Muscle of arm (tissue), 14 donors: Measurements from ENCODE around the gene SLC35B4. TPM values are rescaled to one million over a fixed set of nuclear protein-coding genes. Genes with fewer than 3 reads are reported as not detected.
A peak's percentile ranks its signal among the peaks of the same experiment; 100 is the strongest.

ENCODE experiments used
- DNase-seq: peaks from one replicate; pipeline ENCODE4 v3.0.0-alpha.2; 2013
- long read RNA-seq, 11 donors: transcript quantifications; one replicate each; lab custom pipeline, GENCODE V29; 2026
- polyA plus RNA-seq, 12 donors: library from polyadenylated mRNA; unstranded; fragments of 120-200 nt; gene quantifications; one replicate each; pipeline ENCODE4 v1.2.1, GENCODE V29; 2013; ENCODE audit not compliant: insufficient read length in 12 of 12

Gene SLC35B4
- polyA plus RNA-seq: 10 to 100 TPM in 7 of 12 donors, 1 to 10 TPM in 4, not detected in 1; 8.3 to 19.0 (median 11.5) TPM
- long read RNA-seq, donor 1, full-length matches to known transcripts: 2 of 2 reads
- long read RNA-seq, donor 1, partial matches to known transcripts: 0 of 2 reads
- long read RNA-seq, donor 1, other reads (novel, unspliced or antisense): 0 of 2 reads
- long read RNA-seq, donor 2, full-length matches to known transcripts: 3 of 3 reads
- long read RNA-seq, donor 2, partial matches to known transcripts: 0 of 3 reads
- long read RNA-seq, donor 2, other reads (novel, unspliced or antisense): 0 of 3 reads
- long read RNA-seq, donor 3, full-length matches to known transcripts: 3 of 3 reads
- long read RNA-seq, donor 3, partial matches to known transcripts: 0 of 3 reads
- long read RNA-seq, donor 3, other reads (novel, unspliced or antisense): 0 of 3 reads
- long read RNA-seq, donor 4, full-length matches to known transcripts: 2 of 2 reads
- long read RNA-seq, donor 4, partial matches to known transcripts: 0 of 2 reads
- long read RNA-seq, donor 4, other reads (novel, unspliced or antisense): 0 of 2 reads
- long read RNA-seq, donor 5, full-length matches to known transcripts: 4 of 4 reads
- long read RNA-seq, donor 5, partial matches to known transcripts: 0 of 4 reads
- long read RNA-seq, donor 5, other reads (novel, unspliced or antisense): 0 of 4 reads
- long read RNA-seq, donor 6, full-length matches to known transcripts: 3 of 3 reads
- long read RNA-seq, donor 6, partial matches to known transcripts: 0 of 3 reads
- long read RNA-seq, donor 6, other reads (novel, unspliced or antisense): 0 of 3 reads
- long read RNA-seq, donor 7, full-length matches to known transcripts: 4 of 4 reads
- long read RNA-seq, donor 7, partial matches to known transcripts: 0 of 4 reads
- long read RNA-seq, donor 7, other reads (novel, unspliced or antisense): 0 of 4 reads
- long read RNA-seq, donor 8, full-length matches to known transcripts: 1 of 1 reads
- long read RNA-seq, donor 8, partial matches to known transcripts: 0 of 1 reads
- long read RNA-seq, donor 8, other reads (novel, unspliced or antisense): 0 of 1 reads
- long read RNA-seq, donor 9, full-length matches to known transcripts: 1 of 1 reads
- long read RNA-seq, donor 9, partial matches to known transcripts: 0 of 1 reads
- long read RNA-seq, donor 9, other reads (novel, unspliced or antisense): 0 of 1 reads
- long read RNA-seq, donor 10, full-length matches to known transcripts: 4 of 4 reads
- long read RNA-seq, donor 10, partial matches to known transcripts: 0 of 4 reads
- long read RNA-seq, donor 10, other reads (novel, unspliced or antisense): 0 of 4 reads
- long read RNA-seq, donor 11, full-length matches to known transcripts: 6 of 6 reads
- long read RNA-seq, donor 11, partial matches to known transcripts: 0 of 6 reads
- long read RNA-seq, donor 11, other reads (novel, unspliced or antisense): 0 of 6 reads

DNA sequence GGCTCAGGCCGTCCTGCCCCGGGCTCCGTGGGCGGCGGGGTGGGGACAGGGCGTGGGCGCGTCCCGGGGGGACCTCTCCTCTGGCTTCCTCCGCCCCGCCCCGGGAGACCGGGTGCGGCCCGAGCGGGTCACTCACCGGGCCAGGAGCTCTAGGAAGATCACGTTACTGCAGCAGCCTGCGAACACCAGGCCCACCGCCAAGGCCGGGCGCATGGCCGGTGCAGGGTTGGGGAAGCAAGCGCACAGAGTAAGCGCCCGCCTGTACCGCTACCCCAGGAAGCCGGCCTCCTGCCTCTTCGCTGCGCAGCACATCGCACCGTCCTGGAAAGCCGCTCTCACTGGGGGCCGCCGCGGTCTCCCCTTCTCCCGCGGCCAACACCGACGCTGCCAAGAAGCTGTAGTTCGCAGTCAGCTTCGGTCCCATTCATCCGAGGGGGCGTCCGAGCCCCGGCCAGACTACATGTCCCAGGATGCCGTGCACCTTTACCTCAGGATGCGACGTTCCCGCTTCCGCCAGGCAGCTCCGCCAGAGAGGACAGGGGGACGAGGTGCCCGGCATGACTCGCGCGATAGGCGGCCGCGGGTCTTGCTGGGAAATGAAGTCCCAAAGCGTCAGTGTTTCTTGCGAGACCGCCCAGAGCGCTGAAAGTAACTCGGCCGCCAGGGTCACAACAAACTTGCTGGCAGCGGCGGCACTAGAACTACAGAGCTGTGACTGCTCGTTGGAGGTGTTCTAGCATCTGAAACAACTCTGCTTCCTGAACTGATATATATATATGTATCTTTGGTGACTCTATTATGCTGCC, at the start of gene SLC35B4:
TSS of gene SLC35B4 (minus strand) at position 392 of the 806 bp plus-strand sequence. CDS start at position 213, 179 bp downstream.
- DNase-seq: peak; percentile 97

GRCh38 chr7:134366481-134366880, 49.8 kb upstream of the SLC35B4 start:
- no peak for DNase-seq

DNA sequence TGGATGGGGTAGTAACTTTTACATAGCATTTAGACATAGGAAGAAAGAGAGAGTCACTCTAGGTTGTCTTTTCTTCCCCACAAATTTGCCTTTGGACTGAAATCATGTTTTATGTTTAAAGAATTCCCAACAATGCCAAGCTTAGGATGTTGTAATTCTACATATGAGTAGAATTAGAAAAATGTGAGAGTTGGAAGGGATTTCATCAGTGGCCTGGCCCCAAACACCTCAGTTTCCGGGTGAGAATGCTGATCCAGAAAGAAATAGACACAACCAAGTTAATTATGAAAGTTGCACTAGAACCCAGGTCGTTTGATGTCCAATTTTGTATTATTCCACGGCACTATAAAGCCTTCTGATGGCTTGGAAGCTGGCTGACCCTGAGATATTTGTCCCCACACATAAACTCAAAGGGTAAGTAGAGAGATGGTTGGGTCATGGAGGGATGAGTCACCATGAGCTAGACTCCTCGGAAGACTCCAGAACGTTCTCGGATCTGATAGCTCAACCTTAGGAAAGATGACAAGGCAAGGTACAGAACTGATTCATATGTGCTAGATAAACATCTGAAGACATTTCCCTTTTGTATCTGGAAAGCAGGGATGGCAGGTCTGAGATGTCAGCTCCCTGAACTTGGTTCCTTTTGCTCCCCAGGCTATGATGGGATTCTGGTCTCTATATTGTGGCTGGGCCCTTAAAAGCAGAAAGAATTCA, 48.8 kb upstream of the SLC35B4 start:
- DNase-seq: no peak

DNA sequence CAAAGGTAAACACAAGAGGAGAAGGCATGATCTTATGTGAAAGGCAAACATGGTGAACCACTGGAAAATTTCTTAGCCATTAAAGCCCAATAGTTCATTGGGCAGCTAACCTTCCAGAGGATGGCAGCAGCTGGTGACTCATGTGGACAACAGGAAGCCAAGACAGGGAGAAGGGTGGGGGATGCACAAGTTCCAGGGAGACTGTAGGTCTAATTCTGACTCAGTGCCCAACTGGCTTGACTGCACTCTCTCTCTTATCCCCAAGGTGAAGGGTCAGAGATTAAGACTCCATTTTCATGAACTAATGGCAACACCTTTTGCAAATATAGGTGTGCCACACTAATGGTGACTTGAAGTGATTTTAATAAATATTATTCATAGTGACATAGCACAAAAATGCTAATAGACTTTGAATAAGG, 47.9 kb upstream of the SLC35B4 start:
- no peak for DNase-seq

DNA sequence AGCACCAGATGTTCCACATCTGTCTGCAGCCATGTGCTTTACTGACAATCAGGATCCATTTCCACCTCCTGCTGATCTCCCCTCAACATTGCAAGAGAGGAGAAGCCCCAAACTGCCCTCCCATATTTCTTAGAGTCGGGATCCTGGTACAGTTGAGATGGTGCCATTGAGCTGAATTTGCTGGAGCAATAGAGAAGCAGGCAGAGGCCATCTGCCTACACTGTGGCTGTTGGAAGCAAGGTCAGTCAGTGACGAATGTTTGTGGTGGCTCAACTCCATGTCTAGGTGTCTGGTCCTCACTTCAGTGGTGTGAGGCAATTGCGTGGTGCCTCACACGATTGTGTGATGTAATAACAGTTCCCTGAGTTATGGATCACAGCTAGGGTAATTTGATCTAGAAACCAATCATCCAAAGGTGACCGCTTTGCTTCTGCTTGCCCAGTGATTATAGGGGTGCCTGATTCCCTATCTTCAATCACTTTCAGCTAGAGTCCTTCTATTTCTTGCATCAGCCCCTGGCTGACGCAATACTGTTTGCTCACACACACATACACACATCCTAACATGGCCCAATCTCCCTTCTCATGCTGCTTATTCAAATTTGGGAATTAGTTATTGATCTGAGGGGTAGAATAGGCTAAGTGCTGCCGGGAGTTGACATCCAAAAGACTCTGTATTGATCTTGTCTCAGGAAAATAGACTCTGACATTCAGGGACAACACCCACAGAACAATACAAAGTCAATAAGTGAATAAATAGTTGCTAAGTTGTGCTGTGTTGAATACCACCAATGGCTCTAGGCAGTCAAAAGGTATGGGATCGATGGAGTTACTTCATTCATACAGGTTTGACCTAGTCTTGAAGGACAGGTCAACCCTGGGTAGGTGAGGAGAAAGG, 46.1 kb upstream of the SLC35B4 start:
- DNase-seq: no peak

DNA sequence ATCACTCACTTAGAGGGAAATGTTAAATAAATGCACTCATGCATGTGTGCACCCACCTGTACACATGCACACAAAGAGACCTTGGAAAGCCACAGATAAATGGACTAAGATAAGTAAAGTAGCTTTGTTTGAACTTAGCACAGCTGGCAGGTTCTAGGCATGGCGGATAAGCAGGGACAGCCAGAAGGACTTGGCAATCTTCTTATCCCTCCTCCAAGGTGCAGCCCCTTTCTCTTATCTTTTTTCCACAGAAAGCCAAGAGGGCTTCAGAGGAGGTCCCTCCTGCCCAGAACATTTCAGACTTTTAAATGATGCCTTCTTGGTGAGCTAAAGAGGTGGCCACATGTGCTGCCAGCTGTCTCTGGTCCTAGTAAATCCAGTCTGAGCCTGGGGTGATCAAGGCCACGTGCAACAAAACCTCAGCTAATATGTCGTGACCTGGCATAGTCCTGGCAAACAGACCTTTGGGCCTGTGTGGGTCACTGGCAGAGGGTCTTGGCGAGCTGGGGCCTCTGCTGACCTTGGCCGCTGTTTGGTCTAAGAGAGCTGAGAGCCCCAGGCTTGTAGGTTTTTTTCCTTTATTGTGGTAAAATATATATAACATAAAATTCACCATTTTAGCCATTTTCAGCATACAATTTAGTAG, 43.2 kb upstream of the SLC35B4 start:
- DNase-seq: no peak

GRCh38 chr7:134357486-134357885, 40.8 kb upstream of the SLC35B4 start:
- DNase-seq: no peak

DNA sequence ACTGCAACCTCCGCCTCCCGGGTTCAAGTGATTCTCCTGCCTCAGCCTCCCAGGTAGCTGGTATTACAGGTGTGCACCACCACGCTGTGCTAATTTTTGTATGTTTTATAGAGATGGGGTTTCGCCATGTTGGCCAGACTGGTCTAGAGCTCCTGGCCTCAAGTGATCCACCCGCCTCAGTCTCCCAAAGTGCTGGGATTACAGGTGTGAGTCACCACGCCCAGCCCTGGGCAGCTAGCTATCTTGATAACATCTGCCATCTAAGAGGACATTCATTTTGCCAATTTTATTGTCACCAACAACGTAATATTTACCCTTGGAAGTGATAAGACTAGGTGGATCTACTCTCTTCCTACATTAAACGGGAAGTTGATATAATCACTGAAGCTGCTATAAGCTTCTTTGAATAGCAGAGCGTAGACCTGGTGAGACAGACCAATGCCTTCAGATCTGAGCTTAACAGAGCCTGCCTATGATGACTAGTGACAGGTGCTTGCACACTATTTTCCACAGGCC, 39.7 kb upstream of the SLC35B4 start:
- DNase-seq: no peak

DNA sequence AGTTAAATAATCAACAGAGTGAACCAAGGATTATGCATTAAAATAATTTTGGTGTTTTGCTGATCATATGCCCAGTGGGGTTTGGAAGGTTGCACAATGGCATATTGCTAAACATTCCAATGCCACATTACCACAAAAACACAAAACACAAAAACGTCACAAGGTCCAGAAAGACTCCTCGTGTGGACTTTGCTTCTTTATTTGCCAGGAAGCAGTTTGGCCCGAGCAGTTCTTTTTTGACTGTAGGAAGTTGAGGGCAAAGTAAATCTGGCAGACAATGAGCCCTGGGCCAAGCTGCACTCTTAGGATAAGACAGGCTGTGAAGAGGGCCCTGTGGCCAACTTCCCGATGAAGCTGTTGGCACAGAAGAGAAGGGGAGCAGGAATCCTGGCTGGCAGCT, 39.2 kb upstream of the SLC35B4 start:
- DNase-seq: no peak

- DNase-seq: no peak
Observed at GRCh38 chr7:134355004-134355525, 38.3 kb upstream of the SLC35B4 start.

GRCh38 chr7:134353411-134353810, 36.7 kb upstream of the SLC35B4 start:
- no peak for DNase-seq

- DNase-seq: no peak
Observed at GRCh38 chr7:134351424-134351823, 34.7 kb upstream of the SLC35B4 start.

DNA sequence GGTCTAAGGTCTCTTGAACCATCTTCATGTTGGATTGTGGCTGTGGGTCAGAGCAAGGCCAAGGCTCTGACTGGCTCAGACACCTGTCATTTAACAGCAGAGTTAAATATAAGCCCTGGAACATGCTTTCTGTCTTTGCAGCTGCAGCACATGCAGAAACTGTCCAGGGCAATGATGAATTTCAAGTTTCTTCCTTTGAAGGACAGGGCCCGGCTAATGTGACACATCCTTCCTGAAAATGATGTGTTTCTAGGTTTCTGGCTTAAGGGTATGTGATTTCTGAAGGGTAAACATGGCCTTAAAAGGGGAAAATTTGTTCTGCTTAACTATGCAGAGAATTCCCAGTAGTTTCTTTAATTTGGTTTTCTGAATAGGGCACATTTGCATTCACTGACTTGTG, 34.0 kb upstream of the SLC35B4 start:
- no peak for DNase-seq

DNA sequence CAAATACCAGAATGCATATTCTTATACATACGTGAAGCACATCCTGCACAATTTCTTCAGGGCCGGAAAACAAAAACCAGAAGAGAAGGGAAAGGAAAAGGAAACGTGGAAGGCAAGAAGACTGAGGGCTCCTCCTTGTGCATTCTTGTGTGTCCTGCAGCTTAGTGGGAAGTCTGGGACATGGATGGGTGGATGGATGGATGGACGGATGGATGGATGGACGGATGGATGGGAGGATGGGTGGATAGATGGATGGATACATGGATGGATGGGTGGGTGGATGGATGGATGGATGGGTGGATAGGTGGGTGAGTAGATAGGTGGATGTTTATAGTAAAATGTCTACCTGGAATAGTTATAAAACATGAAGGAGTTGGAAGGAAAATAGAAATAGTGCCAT, 30.8 kb upstream of the SLC35B4 start:
- DNase-seq: no peak

DNA sequence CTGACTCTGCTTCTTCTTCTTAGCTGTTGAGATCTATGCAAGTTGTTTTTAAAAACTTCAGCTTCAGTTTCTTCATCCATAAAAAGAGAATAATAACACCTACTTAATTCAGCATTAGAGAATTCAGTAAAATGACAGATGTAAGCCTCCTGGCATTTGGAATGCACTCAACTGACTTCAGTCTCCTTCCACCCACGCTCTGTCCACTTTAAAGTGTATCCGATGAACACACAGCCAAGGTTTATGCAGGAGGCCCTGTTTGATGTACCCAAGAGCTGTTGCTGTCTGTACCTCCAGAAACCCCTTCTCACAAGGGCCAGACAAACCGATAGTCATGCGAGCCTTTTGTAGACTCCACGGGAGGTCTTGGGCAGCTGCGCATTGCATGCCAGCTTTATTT, 27.1 kb upstream of the SLC35B4 start:
- no peak for DNase-seq

GRCh38 chr7:134343136-134343535, 26.4 kb upstream of the SLC35B4 start:
- no peak for DNase-seq

GRCh38 chr7:134339475-134339874, 22.7 kb upstream of the SLC35B4 start:
- DNase-seq: no peak

DNA sequence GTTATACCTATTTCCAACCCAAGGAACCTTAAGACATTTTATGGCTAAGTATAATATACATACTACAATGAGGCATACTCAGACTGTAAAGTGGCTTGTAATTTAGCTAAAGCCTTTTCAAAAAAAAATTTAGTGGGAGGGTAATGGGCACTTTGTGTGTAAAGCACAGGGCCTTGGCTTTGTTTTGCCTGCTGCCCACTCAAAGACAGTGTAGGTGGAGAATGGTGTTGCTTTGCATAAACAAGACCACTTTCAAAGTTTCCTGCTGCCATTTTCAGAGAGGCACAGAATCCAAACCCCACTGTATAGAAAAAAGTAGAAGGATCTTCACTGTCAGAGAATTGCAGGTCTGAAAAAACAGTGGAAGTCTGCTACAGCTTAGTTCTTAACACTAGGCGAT, 21.2 kb upstream of the SLC35B4 start:
- no peak for DNase-seq
